MM.1S (cell line): Measurements from ENCODE around the gene SLC4A4.
A peak's percentile ranks its signal among the peaks of the same experiment; 100 is the strongest.

Experiments
- CTCF ChIP-seq: fragments of 300-600 bp; sonication (generic); IDR thresholded peaks from 2 replicates; pipeline ENCODE4 v1.5.1; 2016; ENCODE audit warnings: antibody characterized with exemption, low read length, mixed read lengths
- EZH2 ChIP-seq: fragments of 300-600 bp; sonication (generic); optimal IDR thresholded peaks from 2 replicates; pipeline ENCODE3; 2017; ENCODE audit warnings: low read depth, mild to moderate bottlenecking, antibody characterized with exemption, low read length, mixed read lengths
- EZH2phosphoT487 ChIP-seq: fragments of 300-600 bp; sonication (generic); IDR thresholded peaks from 2 replicates; pipeline ENCODE4 v1.6.1; 2018; ENCODE audit warnings: antibody characterized with exemption, low read length

- 0 out of 2 replicates have a peak, but pooled peaks have one; percentile 14 for TF ChIP-seq CTCF
- TF ChIP-seq EZH2, result no peak
- TF ChIP-seq EZH2phosphoT487, result no peak
Observed at GRCh38 chr4:71526637-71527406, 188.0 kb downstream of the SLC4A4 start.
